Ovary (tissue), 9 donors: Measurements from ENCODE around the gene KDM2A. TPM values are rescaled to one million over a fixed set of nuclear protein-coding genes. Genes with fewer than 3 reads are reported as not detected.

ENCODE experiments used
- DNase-seq, 5 donors: peaks; one replicate each; pipeline ENCODE4 v3.0.0-alpha.2; 2019 to 2020
- H3K27ac ChIP-seq, 2 donors: fragments of 200-600 bp; one replicate each; pipeline versions ENCODE4 v1.5.1 to v1.8.0; 2019 to 2022
- H3K27me3 ChIP-seq: fragments of 200-600 bp; one replicate; pipeline ENCODE4 v1.8.0; 2022
- H3K36me3 ChIP-seq: fragments of 200-600 bp; sonication (generic); one replicate; pipeline ENCODE4 v1.5.1; 2019
- H3K4me1 ChIP-seq: one replicate; pipeline ENCODE4 v1.8.1; 2013; ENCODE audit warnings: mild to moderate bottlenecking, moderate library complexity; ENCODE audit not compliant: insufficient read depth
- H3K4me3 ChIP-seq: fragments of 200-600 bp; sonication (generic); one replicate; pipeline ENCODE4 v1.5.1; 2017
- H3K9me3 ChIP-seq, 2 donors: fragments of 200-600 bp in 1 of 2; sonication (generic) in 1 of 2; one replicate each; pipeline versions ENCODE4 v1.5.1 to v1.8.1; 2013 to 2019; ENCODE audit warnings: mild to moderate bottlenecking in 1 of 2, moderate library complexity in 1 of 2
- CTCF ChIP-seq, 3 donors: fragments of 450-650 bp in 2 of 3; fragments of 200-600 bp in 1 of 3; IDR thresholded peaks; one replicate each; pipeline versions ENCODE4 v1.5.1 to v1.8.0; 2016 to 2022; ENCODE audit warnings: antibody characterized with exemption in 3 of 3, mild to moderate bottlenecking in 1 of 3
- EP300 ChIP-seq: sonication (generic); formaldehyde crosslinking; IDR thresholded peaks from one replicate; pipeline ENCODE4 v1.6.1; 2017; ENCODE audit warnings: antibody characterized with exemption
- POLR2A ChIP-seq: fragments of 450-650 bp; IDR thresholded peaks from one replicate; pipeline ENCODE4 v1.6.1; 2017; ENCODE audit warnings: antibody characterized with exemption, mild to moderate bottlenecking, moderate library complexity
- WGBS, 3 donors: extraction: QIAGEN DNeasy Blood & Tissue Kit in 1 of 3; methylation state at CpG; one replicate each; pipeline versions ENCODE4 v1.1.5 to v1.1.7; 2013 to 2017; 5-methylcytosine and 5-hydroxymethylcytosine counted together
- intact Hi-C, 4 donors: fragments of 100-400 bp; cut with DNase I; formaldehyde crosslinking; loops; one replicate each; pipeline versions ENCODE4 v1.11.0 to v1.15.1; 2022 to 2023
- polyA plus RNA-seq, 2 donors: library from polyadenylated mRNA; stranded (reverse); fragments of 200-250 nt in 1 of 2; fragments of 350-450 nt in 1 of 2; fragmentation: Illumina TruSeq in 1 of 2; extraction: RNeasy Lipid Tissue Mini Kit (QIAGEN cat#74804) in 1 of 2; gene quantifications; one replicate each; pipeline ENCODE4 v1.2.3, GENCODE V29; 2013 to 2014
- total RNA-seq, 7 donors: library from RNA; depleted of rRNA in 2 of 7; stranded (reverse); fragments of >200 nt in 2 of 7; fragmentation: NEBNext Ultra II Directional in 3 of 7; extraction: Animal tissue kit (Norgen Biotek cat#: 25700) in 3 of 7; gene quantifications; one replicate each; pipeline versions ENCODE4 v1.1.0 to v1.2.4, GENCODE V29; 2016 to 2023
- donor health status: DM: no; HTN: no; CAD: no; lungs with moderate emphysema.
- donor health status: DM: no; HTN: no; CAD: no.
- donor health status: Bipolar disorder and iron deficiency.
- donor health status: DM: yes; HTN: yes; CAD: no.
- donor health status: DM: no; HTN: no; CAD: no.
- donor health status: DM: yes; HTN: yes; CAD: no.

The KDM2A gene
- total and polyA plus RNA-seq, 9 donors = 33.5 to 76.9 (median 53.0) TPM

GRCh38 chr11:67138922-67139321, 19.9 kb downstream of the KDM2A start:
- Histone ChIP-seq H3K27me3 (no peaks in the 10 kb centered on the region), H3K9me3 (no peaks in the 10 kb centered on the region), H3K4me1 (no peaks in the 10 kb centered on the region), H3K36me3 (no peaks in the 10 kb centered on the region), H3K4me3 (no peak overlapping the region), H3K27ac (no peak overlapping the region)
- TF ChIP-seq EP300 (no peak), POLR2A (no peak), CTCF (IDR thresholded peaks at IDR 0.05) (no peak)
- WGBS, 3 donors = 67 to 81% (median 71%) methylated on average over 4 of the region's 4 CpGs
- no peak for DNase-seq
- intact Hi-C loops = no loop called here

GRCh38 chr11:67146516-67147226, 27.6 kb downstream of the KDM2A start:
- no peak for TF ChIP-seq EP300
- TF ChIP-seq POLR2A = no peak
- no peak for TF ChIP-seq CTCF (IDR thresholded peaks at IDR 0.05)
- no peak for DNase-seq
- intact Hi-C loops = no loop called here
- Histone ChIP-seq H3K27me3 (no peaks in the 10 kb centered on the region), H3K27ac (no peak overlapping the region), H3K4me3 (no peak overlapping the region), H3K36me3 (no peaks in the 10 kb centered on the region), H3K9me3 (no peaks in the 10 kb centered on the region), H3K4me1 (no peaks in the 10 kb centered on the region)
- WGBS, 3 donors = 85 to 89% (median 86%) methylated on average over 5 of the region's 5 CpGs

- H3K4me3 ChIP-seq = no peak overlapping the region
- no peak overlapping the region for H3K27ac ChIP-seq
- intact Hi-C loops = no loop called here
- 76 to 77% (median 77%) methylated on average over 4 of the region's 4 CpGs for WGBS, 3 donors
- no peaks in the 10 kb centered on the region for H3K36me3 ChIP-seq
- H3K27me3 ChIP-seq = no peaks in the 10 kb centered on the region
- H3K9me3 ChIP-seq = no peaks in the 10 kb centered on the region
- no peak for DNase-seq
- no peaks in the 10 kb centered on the region for H3K4me1 ChIP-seq
- TF ChIP-seq POLR2A (no peak), EP300 (no peak), CTCF (IDR thresholded peaks at IDR 0.05) (no peak)
Observed at GRCh38 chr11:67153971-67154370, 34.9 kb downstream of the KDM2A start.

- no peak overlapping the region for H3K27ac ChIP-seq
- H3K36me3 ChIP-seq = no peaks in the 10 kb centered on the region
- no peaks in the 10 kb centered on the region for H3K27me3 ChIP-seq
- no peaks in the 10 kb centered on the region for H3K4me1 ChIP-seq
- no peak overlapping the region for H3K4me3 ChIP-seq
- no peak for DNase-seq
- intact Hi-C loops = no loop called here
- H3K9me3 ChIP-seq = no peaks in the 10 kb centered on the region
- no peak for TF ChIP-seq CTCF (IDR thresholded peaks at IDR 0.05)
- TF ChIP-seq POLR2A = no peak
- no peak for TF ChIP-seq EP300
- WGBS, 3 donors = 94 to 98% (median 96%) methylated on average over 2 of the region's 2 CpGs
Observed at GRCh38 chr11:67154726-67155125, 35.7 kb downstream of the KDM2A start.
